RWPE2 (cell line): ENCODE results near the gene ADAMTS16.

Source experiments
- ATAC-seq: fragments of 200-7000 bp; cut with Tn5 transposase; 3 replicates; pipeline ENCODE4 v1.9.1; 2021; ENCODE audit warnings: low read depth
- DNase-seq: peaks from one replicate; pipeline ENCODE4 v3.0.0-alpha.2; 2020; ENCODE audit warnings: low spot score
- H3K27ac ChIP-seq: fragments of 450-650 bp; 2 replicates; pipeline ENCODE4 v1.5.1; 2017; ENCODE audit warnings: mild to moderate bottlenecking; ENCODE audit not compliant: poor library complexity, severe bottlenecking
- H3K27me3 ChIP-seq: fragments of 250-450 bp; sonication (Bioruptor Pico); 2 replicates; pipeline ENCODE4 v1.5.1; 2021; ENCODE audit warnings: mild to moderate bottlenecking, moderate library complexity; ENCODE audit not compliant: insufficient read depth, poor library complexity, severe bottlenecking
- H3K36me3 ChIP-seq: fragments of 250-450 bp; sonication (Bioruptor Pico); 2 replicates; pipeline ENCODE4 v1.5.1; 2020; ENCODE audit warnings: low read depth, mild to moderate bottlenecking, moderate library complexity
- H3K4me1 ChIP-seq: fragments of 250-450 bp; sonication (Bioruptor Pico); 2 replicates; pipeline ENCODE4 v1.5.1; 2021; ENCODE audit warnings: mild to moderate bottlenecking, moderate library complexity; ENCODE audit not compliant: insufficient read depth, poor library complexity, severe bottlenecking
- H3K4me3 ChIP-seq: fragments of 250-450 bp; sonication (Bioruptor Pico); 2 replicates; pipeline ENCODE4 v1.5.1; 2021; ENCODE audit warnings: mild to moderate bottlenecking, moderate library complexity; ENCODE audit not compliant: severe bottlenecking
- H3K9me3 ChIP-seq: fragments of 250-450 bp; sonication (Bioruptor Pico); 2 replicates; pipeline ENCODE4 v1.5.1; 2021; ENCODE audit warnings: mild to moderate bottlenecking, moderate library complexity; ENCODE audit not compliant: severe bottlenecking
- TF ChIP-seq, protein P1 (sequence below): fragments of 450-650 bp; IDR thresholded peaks from one replicate; pipeline ENCODE4 v1.5.1; 2017; ENCODE audit warnings: mild to moderate bottlenecking, moderate library complexity; ENCODE audit not compliant: poor library complexity, severe bottlenecking

Gene ADAMTS16

DNA sequence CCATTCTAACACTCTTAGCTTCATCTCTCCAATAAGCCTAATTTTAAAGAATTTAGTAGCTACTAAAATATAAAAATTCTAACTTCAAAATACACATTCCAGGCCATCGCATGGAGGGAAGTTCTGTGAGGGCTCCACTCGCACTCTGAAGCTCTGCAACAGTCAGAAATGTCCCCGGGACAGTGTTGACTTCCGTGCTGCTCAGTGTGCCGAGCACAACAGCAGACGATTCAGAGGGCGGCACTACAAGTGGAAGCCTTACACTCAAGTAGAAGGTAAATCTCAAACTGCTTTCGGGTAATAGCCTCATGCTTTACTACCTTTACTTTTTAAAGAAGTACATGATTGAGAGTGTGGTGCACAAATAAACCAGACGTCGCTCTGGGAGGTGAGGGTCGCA, 94.8 kb downstream of the ADAMTS16 start:
- ATAC-seq (no peak), DNase-seq (no peak)
- Histone ChIP-seq H3K27me3 (no peaks in the 10 kb centered on the region), H3K4me1 (no peaks in the 10 kb centered on the region), H3K27ac (no peak overlapping the region), H3K36me3 (no peaks in the 10 kb centered on the region), H3K4me3 (no peak overlapping the region), H3K9me3 (no peaks in the 10 kb centered on the region)
- TF ChIP-seq, protein P1, sequence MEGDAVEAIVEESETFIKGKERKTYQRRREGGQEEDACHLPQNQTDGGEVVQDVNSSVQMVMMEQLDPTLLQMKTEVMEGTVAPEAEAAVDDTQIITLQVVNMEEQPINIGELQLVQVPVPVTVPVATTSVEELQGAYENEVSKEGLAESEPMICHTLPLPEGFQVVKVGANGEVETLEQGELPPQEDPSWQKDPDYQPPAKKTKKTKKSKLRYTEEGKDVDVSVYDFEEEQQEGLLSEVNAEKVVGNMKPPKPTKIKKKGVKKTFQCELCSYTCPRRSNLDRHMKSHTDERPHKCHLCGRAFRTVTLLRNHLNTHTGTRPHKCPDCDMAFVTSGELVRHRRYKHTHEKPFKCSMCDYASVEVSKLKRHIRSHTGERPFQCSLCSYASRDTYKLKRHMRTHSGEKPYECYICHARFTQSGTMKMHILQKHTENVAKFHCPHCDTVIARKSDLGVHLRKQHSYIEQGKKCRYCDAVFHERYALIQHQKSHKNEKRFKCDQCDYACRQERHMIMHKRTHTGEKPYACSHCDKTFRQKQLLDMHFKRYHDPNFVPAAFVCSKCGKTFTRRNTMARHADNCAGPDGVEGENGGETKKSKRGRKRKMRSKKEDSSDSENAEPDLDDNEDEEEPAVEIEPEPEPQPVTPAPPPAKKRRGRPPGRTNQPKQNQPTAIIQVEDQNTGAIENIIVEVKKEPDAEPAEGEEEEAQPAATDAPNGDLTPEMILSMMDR: no peak

DNA sequence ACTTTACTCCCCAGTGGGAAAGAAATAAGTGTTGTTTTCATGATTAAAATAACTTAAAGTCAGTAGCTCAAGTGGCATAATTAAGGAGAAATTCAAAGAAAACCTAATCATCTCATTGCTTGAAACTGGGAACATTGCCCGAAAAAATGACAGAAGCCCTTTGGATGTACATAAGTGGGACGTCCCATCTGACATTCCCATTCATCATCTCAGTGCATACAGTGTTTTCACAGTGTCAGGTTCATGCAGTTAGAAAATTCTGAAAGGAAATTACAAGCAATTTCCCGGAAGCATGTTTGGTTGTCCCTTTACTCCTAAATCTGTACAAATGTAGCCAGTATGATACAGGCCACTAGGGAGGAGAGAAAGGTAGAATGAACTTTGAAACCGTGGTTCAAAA, 95.6 kb downstream of the ADAMTS16 start:
- DNase-seq (no peak), ATAC-seq (no peak)
- no peaks in the 10 kb centered on the region for H3K27me3 ChIP-seq
- H3K4me1 ChIP-seq: no peaks in the 10 kb centered on the region
- no peaks in the 10 kb centered on the region for H3K36me3 ChIP-seq
- H3K27ac ChIP-seq: no peak overlapping the region
- H3K9me3 ChIP-seq: no peaks in the 10 kb centered on the region
- TF ChIP-seq, protein P1: no peak
- H3K4me3 ChIP-seq: no peak overlapping the region

DNA sequence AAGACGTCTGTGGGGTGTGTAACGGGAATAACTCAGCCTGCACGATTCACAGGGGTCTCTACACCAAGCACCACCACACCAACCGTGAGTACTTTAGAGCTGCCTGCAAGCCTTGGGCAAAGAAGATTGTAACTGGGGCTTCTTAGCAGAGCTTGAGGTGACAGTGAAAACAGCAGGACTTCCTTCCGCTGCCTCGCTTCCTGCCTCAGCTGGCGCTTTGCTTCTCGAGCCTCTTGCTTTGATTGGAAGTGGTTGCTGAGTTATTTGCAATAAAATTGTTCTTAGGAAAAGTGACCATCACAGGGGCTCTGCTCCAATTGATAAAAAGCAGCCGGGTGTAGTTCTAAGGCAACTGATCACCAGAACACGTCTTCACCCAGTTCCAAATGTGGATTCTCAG, 99.1 kb downstream of the ADAMTS16 start:
- no peaks in the 10 kb centered on the region for H3K27me3 ChIP-seq
- H3K27ac ChIP-seq: no peak overlapping the region
- DNase-seq: no peak
- H3K36me3 ChIP-seq: no peaks in the 10 kb centered on the region
- no peak overlapping the region for H3K4me3 ChIP-seq
- TF ChIP-seq, protein P1: no peak
- no peak for ATAC-seq
- H3K4me1 ChIP-seq: no peaks in the 10 kb centered on the region
- H3K9me3 ChIP-seq: no peaks in the 10 kb centered on the region

DNA sequence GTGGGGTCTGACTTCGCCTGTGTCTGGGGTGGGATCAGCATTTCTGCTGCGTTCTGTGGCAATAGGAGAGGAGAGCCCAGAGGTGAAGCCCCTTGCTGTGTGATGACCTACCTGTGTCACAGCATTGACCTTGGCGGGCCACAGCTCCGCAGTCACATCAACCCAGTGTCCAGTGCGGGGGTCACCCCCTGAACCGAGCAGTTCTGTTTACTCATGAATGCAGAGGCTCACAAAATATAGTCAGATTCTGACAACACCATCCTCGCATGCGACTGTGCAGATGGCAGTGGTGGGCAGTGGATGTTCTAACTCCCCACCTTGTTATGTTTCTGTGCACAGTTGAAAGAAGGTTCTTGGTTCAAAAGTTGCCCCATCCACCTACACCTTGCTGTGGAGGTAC, 100.1 kb downstream of the ADAMTS16 start:
- DNase-seq (no peak), ATAC-seq (no peak)
- no peaks in the 10 kb centered on the region for H3K36me3 ChIP-seq
- H3K27me3 ChIP-seq: no peaks in the 10 kb centered on the region
- H3K4me1 ChIP-seq: no peaks in the 10 kb centered on the region
- H3K9me3 ChIP-seq: no peaks in the 10 kb centered on the region
- no peak overlapping the region for H3K27ac ChIP-seq
- TF ChIP-seq, protein P1: no peak
- H3K4me3 ChIP-seq: no peak overlapping the region

DNA sequence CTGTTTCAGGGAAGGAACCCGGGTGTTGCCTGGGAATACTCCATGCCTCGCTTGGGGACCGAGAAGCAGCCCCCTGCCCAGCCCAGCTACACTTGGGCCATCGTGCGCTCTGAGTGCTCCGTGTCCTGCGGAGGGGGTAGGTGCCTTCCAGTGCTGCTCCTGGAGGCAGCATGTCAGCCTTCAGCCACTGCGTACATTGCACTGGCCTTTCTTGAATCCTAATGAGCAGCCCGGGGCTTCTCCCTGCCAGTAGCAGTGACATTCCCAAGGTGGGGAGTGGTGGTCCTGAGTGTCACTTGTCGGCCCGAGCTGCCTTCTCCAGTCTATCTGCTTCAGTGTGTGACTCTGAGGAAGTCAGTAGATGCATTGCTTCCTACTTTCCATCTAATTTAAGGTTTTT, 101.9 kb downstream of the ADAMTS16 start:
- H3K4me1 ChIP-seq: no peaks in the 10 kb centered on the region
- H3K36me3 ChIP-seq: no peaks in the 10 kb centered on the region
- H3K27me3 ChIP-seq: no peaks in the 10 kb centered on the region
- TF ChIP-seq, protein P1: no peak
- no peak overlapping the region for H3K4me3 ChIP-seq
- DNase-seq (no peak), ATAC-seq (no peak)
- no peaks in the 10 kb centered on the region for H3K9me3 ChIP-seq
- H3K27ac ChIP-seq: no peak overlapping the region
